OCI-M1 (cell line): Measurements from ENCODE around the gene INPP5D.
A peak's percentile ranks its signal among the peaks of the same experiment; 100 is the strongest.

ENCODE experiments used
- DNase-seq: peaks from one replicate; lab custom pipeline; 2025; lab: John Stamatoyannopoulos, UW

INPP5D gene

DNA sequence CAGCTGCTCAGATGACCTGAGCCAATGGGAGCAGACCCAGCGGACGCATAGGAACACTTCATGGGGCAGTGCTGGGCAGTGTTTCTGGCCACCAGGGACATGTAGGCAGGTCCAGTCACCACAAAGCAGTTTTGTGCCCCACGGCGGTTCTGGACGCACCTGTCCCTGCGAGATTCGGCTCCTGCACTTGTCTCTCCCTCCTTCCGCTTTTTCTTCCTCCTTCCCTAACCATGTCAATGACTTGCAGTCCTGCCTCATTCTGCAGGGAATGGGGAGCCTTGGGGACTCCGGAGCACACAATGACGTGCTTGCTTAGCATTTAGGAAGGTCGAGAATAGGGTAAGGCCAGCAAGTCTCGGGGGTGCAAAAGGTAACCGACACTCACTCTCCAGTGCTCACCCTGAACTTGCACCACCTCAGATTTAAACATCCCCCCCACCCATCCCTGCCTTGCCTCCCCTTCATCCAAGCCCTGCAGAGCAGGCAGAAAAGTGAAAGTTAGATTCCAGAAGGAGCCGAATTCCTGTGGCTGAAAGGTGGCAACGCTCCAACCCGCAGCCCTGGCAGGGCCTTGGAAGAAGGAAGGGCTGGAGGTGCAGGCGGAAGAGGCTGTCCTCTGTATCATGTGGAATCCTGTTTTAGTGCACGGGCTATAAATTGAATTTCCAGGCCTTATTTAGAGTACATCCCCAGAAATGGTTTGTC, 150.9 kb downstream of the INPP5D start:
- DNase-seq, result no peak

DNA sequence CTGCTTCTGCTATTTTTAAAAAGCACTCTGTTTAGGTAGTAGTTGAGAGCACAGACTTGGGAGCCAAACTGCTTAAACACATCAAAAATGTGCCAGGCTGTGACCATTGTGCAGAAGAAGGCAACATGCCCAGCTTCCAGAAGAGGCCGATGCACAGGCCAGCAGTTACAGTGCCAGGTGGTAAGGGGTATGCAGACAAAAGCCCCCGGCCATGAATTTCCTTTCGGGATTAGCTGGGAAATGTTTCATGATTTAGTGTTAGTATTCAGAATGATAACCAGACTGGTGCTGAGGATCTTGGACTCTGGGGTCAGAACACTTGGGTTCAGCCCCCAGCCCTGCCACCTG, 151.4 kb downstream of the INPP5D start:
- DNase-seq, result no peak

- no peak for DNase-seq
These were observed 152.9 kb downstream of the INPP5D start for GRCh38 chr2:233213011-233213410.

GRCh38 chr2:233213975-233214374, 153.8 kb downstream of the INPP5D start:
- DNase-seq, result no peak

DNA sequence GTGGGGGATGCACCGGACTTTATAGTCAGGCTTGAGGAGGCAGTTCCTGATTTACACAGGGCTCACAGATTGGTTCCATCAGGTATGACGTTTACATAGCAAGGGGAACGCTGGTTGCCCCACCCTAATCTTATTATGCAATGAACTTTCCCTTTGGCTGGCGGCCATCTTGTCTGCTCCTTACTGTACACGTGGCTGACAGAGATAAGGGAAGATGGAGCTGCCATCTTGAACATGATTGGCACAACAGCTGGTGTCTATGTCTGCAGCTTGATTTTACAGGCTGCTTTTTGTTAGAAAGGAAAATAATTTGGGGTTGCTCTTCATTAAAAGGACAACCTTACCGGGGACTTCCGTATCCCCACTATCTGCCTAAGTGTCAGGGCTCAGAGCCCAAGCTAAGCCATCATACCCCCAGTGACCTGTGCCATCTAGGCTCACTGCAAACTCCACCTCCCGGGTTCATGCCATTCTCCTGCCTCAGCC, 157.8 kb downstream of the INPP5D start:
- DNase-seq, result peak; percentile 85

- no peak for DNase-seq
These were observed 158.7 kb downstream of the INPP5D start for GRCh38 chr2:233218836-233219235.

DNA sequence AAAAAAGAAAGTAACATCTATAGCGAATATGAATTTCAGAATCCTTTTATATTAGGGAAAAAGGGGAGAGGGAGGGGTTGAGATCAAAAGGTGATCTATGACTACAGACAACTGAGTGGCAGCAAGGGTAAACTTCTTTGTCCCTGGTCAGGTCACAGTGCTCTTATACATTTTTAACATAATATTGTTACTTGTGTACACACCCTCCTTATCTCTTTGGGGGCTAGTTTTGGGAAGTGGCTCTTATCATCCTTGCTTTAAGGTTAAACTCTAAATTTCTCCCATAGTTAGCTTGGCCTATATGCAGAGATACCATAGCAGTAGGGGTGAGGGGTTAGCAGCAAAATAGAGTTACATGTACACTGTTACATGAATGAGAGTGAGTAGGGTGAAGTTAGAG, 159.7 kb downstream of the INPP5D start:
- DNase-seq, result peak; percentile 51

- DNase-seq, result peak; percentile 67
These were observed 161.4 kb downstream of the INPP5D start for GRCh38 chr2:233221378-233222063.

DNA sequence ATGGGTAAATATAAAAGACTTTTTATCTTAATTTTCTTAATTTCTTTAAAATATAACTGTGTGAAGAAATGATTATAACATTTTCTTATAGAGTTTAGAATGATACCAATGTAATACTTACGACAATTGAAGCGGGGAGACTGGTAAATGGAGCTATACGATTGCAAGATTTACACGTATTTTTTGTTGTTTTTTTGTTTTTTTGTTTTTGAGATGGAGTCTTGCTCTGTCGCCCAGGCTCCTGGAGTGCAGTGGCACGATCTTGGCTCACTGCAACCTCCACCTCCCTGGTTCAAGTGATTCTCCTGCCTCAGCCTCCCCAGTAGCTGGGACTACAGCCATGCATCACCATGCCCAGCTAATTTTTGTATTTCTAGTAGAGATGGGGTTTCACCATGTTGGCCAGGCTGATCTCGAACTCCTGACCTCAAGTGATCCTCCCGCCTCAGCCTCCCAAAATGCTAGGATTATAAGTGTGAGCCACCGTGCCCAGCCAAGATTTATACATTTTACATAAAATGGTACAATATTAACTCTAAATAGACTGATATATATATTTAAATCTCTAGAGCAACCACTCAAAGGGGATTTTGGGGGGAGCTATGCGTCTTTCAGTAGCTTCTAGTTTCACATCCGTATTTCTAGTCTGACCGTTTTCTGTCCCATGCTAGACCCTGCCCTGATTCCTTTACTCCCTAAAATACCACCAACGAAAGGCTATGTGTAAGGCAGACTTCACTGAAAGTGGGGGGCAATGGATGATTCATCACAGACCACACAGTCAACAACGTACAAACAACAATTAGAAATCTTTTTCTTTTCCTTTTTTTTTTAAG, 163.1 kb downstream of the INPP5D start:
- no peak for DNase-seq

GRCh38 chr2:233225230-233226068, 165.3 kb downstream of the INPP5D start:
- peak; percentile 50 for DNase-seq

DNA sequence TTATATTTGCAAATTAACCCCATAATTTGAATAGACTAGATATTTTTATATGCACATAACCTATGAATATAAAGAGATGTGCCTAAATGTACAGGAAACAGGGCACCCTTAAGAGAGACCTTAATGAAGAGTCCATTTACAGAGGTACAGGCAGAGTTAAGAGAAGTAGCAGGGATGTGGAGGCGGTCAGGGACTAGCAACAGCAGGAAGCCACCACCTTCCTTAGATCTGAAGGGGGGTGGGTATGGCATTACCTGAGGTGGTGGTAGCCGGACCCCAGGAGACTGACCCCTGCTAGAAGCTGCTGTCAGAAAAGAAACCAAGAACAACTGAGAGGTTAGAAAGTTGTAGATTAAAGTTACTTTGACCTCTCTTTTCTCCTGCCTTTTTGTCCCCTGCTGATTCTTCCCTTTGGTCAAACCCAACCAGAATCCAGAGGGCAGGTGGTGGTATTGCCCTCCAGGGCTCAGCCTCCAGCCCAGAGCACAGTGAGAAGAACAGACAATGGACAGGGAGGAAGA, 166.4 kb downstream of the INPP5D start:
- peak; percentile 67 for DNase-seq

GRCh38 chr2:233227346-233227978, 167.3 kb downstream of the INPP5D start:
- no peak for DNase-seq

GRCh38 chr2:233228376-233228775, 168.2 kb downstream of the INPP5D start:
- no peak for DNase-seq

DNA sequence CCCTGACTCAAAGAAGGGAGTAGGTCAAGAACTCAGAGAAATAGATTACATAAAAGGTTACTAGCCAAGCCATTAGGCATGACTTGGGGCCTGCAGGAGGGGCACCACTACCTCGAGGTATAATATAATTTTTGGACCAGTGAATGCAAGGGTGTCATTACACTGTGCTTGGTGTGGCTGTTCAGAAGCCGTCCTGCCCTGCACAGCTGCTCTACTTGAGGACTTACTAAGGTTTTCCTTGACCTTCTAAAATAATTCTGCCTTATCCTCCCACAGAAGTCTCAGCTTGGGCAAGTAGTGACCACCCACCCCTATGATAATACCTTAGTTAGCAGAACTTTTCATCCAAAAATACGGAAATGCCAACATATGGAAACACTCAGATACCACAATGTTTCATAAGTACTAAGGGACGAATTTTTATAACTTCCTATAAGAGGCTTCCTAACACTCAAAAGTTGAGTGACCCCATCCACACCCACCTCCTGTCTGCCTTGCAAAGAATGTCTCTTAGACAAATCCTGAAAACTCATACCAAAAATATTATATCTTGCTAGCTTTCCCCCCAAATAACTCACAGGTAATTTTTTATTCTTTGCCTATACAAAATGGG, 173.6 kb downstream of the INPP5D start:
- no peak for DNase-seq

GRCh38 chr2:233234264-233234663, 174.1 kb downstream of the INPP5D start:
- DNase-seq, result no peak

- DNase-seq, result no peak
These were observed 174.9 kb downstream of the INPP5D start for GRCh38 chr2:233234996-233235395.

GRCh38 chr2:233235977-233236376, 175.8 kb downstream of the INPP5D start:
- no peak for DNase-seq

DNA sequence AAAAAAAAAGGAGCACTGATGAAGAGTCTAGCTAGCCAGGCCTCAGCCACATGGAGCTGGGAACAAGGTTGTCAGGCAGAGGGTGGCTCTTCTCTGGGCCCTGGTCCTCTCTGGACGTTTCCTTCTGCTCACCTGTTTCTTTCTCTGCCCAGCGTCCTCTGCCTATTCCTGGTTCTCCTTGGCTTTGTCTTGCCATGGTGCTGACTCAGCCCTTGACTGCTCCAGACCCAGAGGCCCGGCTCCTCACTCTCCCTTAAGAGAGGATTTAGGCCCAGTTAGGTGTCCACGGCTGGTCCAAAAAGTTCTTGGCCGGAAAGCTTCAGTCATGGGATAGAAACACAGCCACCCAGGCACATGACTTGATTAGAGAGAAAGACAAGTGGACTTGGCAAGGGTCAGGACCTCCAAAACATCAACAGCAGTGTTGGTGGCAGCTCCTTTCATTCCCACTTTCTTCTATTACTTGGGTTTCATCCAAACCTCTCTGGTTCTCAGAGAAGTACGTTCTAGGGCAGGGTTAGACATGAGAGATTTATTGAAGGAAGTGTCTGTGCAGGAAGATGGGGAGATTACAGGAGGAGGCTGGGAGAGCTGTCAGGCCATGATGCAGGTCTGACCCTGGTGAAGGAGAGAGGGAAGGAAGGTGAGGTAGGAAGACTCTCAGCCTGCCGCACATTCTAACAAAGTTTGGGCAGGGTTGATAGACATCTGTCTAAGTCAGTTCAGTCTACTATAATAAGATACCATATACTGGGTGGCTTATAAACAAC, 176.9 kb downstream of the INPP5D start:
- no peak for DNase-seq

GRCh38 chr2:233240897-233241296, 180.8 kb downstream of the INPP5D start:
- peak; percentile 13 for DNase-seq

DNA sequence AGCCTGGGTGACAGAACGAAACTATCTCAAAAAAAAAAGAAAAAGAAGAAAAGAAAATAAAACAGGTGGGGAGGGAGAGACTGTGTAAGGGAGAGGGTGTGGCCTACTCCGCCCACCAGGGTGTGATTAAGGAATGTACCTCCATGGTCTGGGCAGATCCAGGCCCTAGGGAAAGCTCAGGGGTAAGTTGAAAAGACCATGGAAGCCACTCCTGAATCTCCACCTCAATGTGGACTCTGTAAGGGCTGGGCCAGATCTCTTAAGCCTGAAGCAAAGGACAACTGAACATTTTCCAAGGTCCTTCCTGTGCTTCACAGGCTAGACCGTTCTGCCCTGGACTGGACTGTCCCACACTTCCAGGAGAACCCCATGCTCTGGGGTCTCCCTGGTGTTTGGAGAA, 181.7 kb downstream of the INPP5D start:
- DNase-seq, result peak; percentile 47
